Measurements from ENCODE around the gene ITCH.

GRCh38 chr20:34364223-34364506, 1.1 kb downstream of the ITCH start:
- TF ChIP-seq, protein P1, sequence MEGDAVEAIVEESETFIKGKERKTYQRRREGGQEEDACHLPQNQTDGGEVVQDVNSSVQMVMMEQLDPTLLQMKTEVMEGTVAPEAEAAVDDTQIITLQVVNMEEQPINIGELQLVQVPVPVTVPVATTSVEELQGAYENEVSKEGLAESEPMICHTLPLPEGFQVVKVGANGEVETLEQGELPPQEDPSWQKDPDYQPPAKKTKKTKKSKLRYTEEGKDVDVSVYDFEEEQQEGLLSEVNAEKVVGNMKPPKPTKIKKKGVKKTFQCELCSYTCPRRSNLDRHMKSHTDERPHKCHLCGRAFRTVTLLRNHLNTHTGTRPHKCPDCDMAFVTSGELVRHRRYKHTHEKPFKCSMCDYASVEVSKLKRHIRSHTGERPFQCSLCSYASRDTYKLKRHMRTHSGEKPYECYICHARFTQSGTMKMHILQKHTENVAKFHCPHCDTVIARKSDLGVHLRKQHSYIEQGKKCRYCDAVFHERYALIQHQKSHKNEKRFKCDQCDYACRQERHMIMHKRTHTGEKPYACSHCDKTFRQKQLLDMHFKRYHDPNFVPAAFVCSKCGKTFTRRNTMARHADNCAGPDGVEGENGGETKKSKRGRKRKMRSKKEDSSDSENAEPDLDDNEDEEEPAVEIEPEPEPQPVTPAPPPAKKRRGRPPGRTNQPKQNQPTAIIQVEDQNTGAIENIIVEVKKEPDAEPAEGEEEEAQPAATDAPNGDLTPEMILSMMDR (IDR thresholded peaks at IDR 0.05) = no peak
- no peak for TF ChIP-seq POLR2A (IDR thresholded peaks at IDR 0.05)
- TF ChIP-seq EP300 (IDR thresholded peaks at IDR 0.05) = no peak
